HepG2 (cell line): Measurements from ENCODE around the gene CMTM3. TPM values are rescaled to one million over a fixed set of nuclear protein-coding genes. Genes with fewer than 3 reads are reported as not detected.

ENCODE experiments used
- AFF4 ChIP-seq: sonication (generic); formaldehyde crosslinking; IDR thresholded peaks from 2 replicates; pipeline ENCODE4 v1.4.0; 2020; ENCODE audit warnings: missing genetic modification reagents
- AHR ChIP-seq: IDR thresholded peaks from 2 replicates; pipeline ENCODE4 v1.6.1; 2018; ENCODE audit warnings: missing genetic modification reagents, missing compliant biosample characterization
- DPF2 ChIP-seq: sonication (generic); formaldehyde crosslinking; IDR thresholded peaks from 2 replicates; pipeline ENCODE4 v1.4.0; 2020; ENCODE audit warnings: mild to moderate bottlenecking, low read depth, missing genetic modification reagents, borderline replicate concordance
- FOXP1 ChIP-seq, 2 experiments: fragments of 450-650 bp in 1 of 2; IDR thresholded peaks; 2 replicates each; pipeline ENCODE4 v1.6.1; 2017 to 2018; ENCODE audit warnings: antibody characterized with exemption in 1 of 2
- KAT2B ChIP-seq: fragments of 150-350 bp; IDR thresholded peaks from 2 replicates; pipeline ENCODE4 v1.6.1; 2014; ENCODE audit warnings: low read depth, low read length, borderline replicate concordance
- MAF1 ChIP-seq: sonication (generic); formaldehyde crosslinking; IDR thresholded peaks from 2 replicates; pipeline ENCODE4 v1.5.0; 2020; ENCODE audit warnings: missing genetic modification reagents, borderline replicate concordance
- MAFK ChIP-seq, 2 experiments: IDR thresholded peaks in 1 of 2; conservative IDR thresholded peaks in 1 of 2; 2 replicates each; pipeline ENCODE4 v1.6.1; 2011; ENCODE audit warnings: improper control_type of control experiment in 2 of 2, low read length in 2 of 2
- POLR2AphosphoS5 ChIP-seq: IDR thresholded peaks from 2 replicates; pipeline ENCODE4 v1.6.1; 2012; ENCODE audit warnings: low read depth, low read length
- RAD21 ChIP-seq: fragments of 450-650 bp; formaldehyde crosslinking; IDR thresholded peaks from 2 replicates; pipeline ENCODE4 v1.5.0; 2020; ENCODE audit warnings: mild to moderate bottlenecking
- ZBTB26 ChIP-seq: IDR thresholded peaks from 2 replicates; pipeline ENCODE4 v1.6.1; 2016; ENCODE audit warnings: missing compliant biosample characterization, missing genetic modification reagents, borderline replicate concordance
- ZBTB7B ChIP-seq: sonication (generic); formaldehyde crosslinking; IDR thresholded peaks from 2 replicates; pipeline ENCODE4 v1.4.0; 2020; ENCODE audit warnings: missing genetic modification reagents
- ZFX ChIP-seq: sonication (generic); formaldehyde crosslinking; IDR thresholded peaks from 2 replicates; pipeline ENCODE4 v1.4.0; 2020; ENCODE audit warnings: mild to moderate bottlenecking, low read depth, missing genetic modification reagents, moderate library complexity
- ZIK1 ChIP-seq: sonication (generic); formaldehyde crosslinking; IDR thresholded peaks from 2 replicates; pipeline ENCODE4 v1.5.0; 2020; ENCODE audit warnings: mild to moderate bottlenecking, low read depth, missing genetic modification reagents, borderline replicate concordance
- ZNF124 ChIP-seq: sonication (generic); formaldehyde crosslinking; IDR thresholded peaks from 2 replicates; pipeline ENCODE4 v1.4.0; 2020; ENCODE audit warnings: missing genetic modification reagents
- ZNF136 ChIP-seq: sonication (generic); formaldehyde crosslinking; IDR thresholded peaks from 2 replicates; pipeline ENCODE4 v1.8.1; 2022; ENCODE audit warnings: low read depth, mild to moderate bottlenecking, moderate library complexity, missing genetic modification reagents
- ZNF331 ChIP-seq: sonication (generic); formaldehyde crosslinking; IDR thresholded peaks from 2 replicates; pipeline ENCODE4 v1.4.0; 2020; ENCODE audit warnings: missing genetic modification reagents
- ZNF382 ChIP-seq: sonication (generic); formaldehyde crosslinking; IDR thresholded peaks from 2 replicates; pipeline ENCODE4 v1.5.0; 2020; ENCODE audit warnings: missing genetic modification reagents, mild to moderate bottlenecking, borderline replicate concordance
- ZNF44 ChIP-seq: sonication (generic); formaldehyde crosslinking; IDR thresholded peaks from 2 replicates; pipeline ENCODE4 v1.5.1; 2020; ENCODE audit warnings: mild to moderate bottlenecking, missing genetic modification reagents
- ZNF460 ChIP-seq: sonication (generic); formaldehyde crosslinking; IDR thresholded peaks from 2 replicates; pipeline ENCODE4 v1.5.1; 2020; ENCODE audit warnings: missing genetic modification reagents, mild to moderate bottlenecking, borderline replicate concordance
- ZNF468 ChIP-seq: sonication (generic); formaldehyde crosslinking; IDR thresholded peaks from 2 replicates; pipeline ENCODE4 v1.8.0; 2022; ENCODE audit warnings: mild to moderate bottlenecking, moderate library complexity, missing genetic modification reagents
- ZNF580 ChIP-seq: IDR thresholded peaks from 2 replicates; pipeline ENCODE4 v1.6.1; 2016; ENCODE audit warnings: low read depth, borderline replicate concordance
- ZNF740 ChIP-seq: sonication (generic); formaldehyde crosslinking; IDR thresholded peaks from 2 replicates; pipeline ENCODE4 v1.4.0; 2020; ENCODE audit warnings: missing genetic modification reagents
- ZNF747 ChIP-seq: sonication (generic); formaldehyde crosslinking; IDR thresholded peaks from 2 replicates; pipeline ENCODE4 v1.8.1; 2023; ENCODE audit warnings: missing genetic modification reagents, mild to moderate bottlenecking, borderline replicate concordance
- ZNF777 ChIP-seq: sonication (generic); formaldehyde crosslinking; IDR thresholded peaks from 2 replicates; pipeline ENCODE4 v1.4.0; 2020; ENCODE audit warnings: missing genetic modification reagents
- polyA plus RNA-seq, 8 experiments: library from polyadenylated mRNA; depleted of rRNA in 3 of 8; stranded (reverse) in 7 of 8; unstranded in 1 of 8; fragments of >200 nt; fragmentation: Illumina TruSeq in 4 of 8; extraction: Trizol in 4 of 8; gene quantifications; 2 replicates each; pipeline versions ENCODE4 v1.2.1 to v1.2.3, GENCODE V29; 2011 to 2016; ENCODE audit warnings: low read depth in 4 of 8, missing spikeins in 1 of 8, mixed read lengths in 1 of 8; ENCODE audit not compliant: insufficient read depth in 1 of 8
- total RNA-seq, 5 experiments: library from RNA; depleted of rRNA; stranded (reverse); fragments of >200 nt; fragmentation: Illumina TruSeq; extraction: Trizol; gene quantifications; 2 replicates each; pipeline ENCODE4 v1.2.3, GENCODE V29; 2016; ENCODE audit warnings: low read depth in 1 of 5

The CMTM3 gene
- total and polyA plus RNA-seq, 2 of the 13 experiments (the other 11 are each of a cell fraction or from before 2014, with no cell fraction given): 29.2 to 48.7 TPM

- TF ChIP-seq ZNF136 (no peak; the same call in 1 of the 2 replicates), ZFX (peak; percentile 93), ZNF580 (CRISPR knock-in tag) (peak; percentile 92), ZNF460 (no peak), ZNF740 (CRISPR knock-in tag) (no peak; the same call in 1 of the 2 replicates), ZNF468 (CRISPR knock-in tag) (0 out of 2 replicates have a peak, but pooled peaks have one; percentile 46), ZBTB26 (CRISPR knock-in tag) (peak; percentile 81; the same call in 1 of the 2 replicates), ZNF331 (CRISPR knock-in tag) (peak; percentile 83), MAF1 (CRISPR knock-in tag) (0 out of 2 replicates have a peak, but pooled peaks have one; percentile 35), ZNF747 (CRISPR knock-in tag) (peak; percentile 58; the same call in 1 of the 2 replicates), ZNF124 (CRISPR knock-in tag) (peak; percentile 93), POLR2AphosphoS5 (no peak), ZNF777 (CRISPR knock-in tag) (peak; percentile 35; the same call in 1 of the 2 replicates), DPF2 (CRISPR knock-in tag) (0 out of 2 replicates have a peak, but pooled peaks have one; percentile 25), RAD21 (CRISPR knock-in tag) (peak; percentile 96), ZBTB7B (CRISPR knock-in tag) (peak; percentile 75), AHR (peak; percentile 91), ZIK1 (CRISPR knock-in tag) (no peak), AFF4 (no peak), MAFK (conservative IDR thresholded peaks at IDR 0.05 in 1 of 2, IDR thresholded peaks at IDR 0.05 in 1 of 2; ENCODE audit: low read length in 2 of 2) (no peak), ZNF382 (CRISPR knock-in tag) (no peak), KAT2B (no peak), FOXP1 (IDR thresholded peaks at IDR 0.05) (no peak), FOXP1 (CRISPR knock-in tag; IDR thresholded peaks at IDR 0.05) (no peak), ZNF44 (CRISPR knock-in tag) (peak; percentile 36; the same call in 1 of the 2 replicates)
Measured at GRCh38 chr16:66608241-66609138, 4.0 kb downstream of the CMTM3 start (continued).
